Smooth muscle cell (in vitro differentiated cells): ENCODE measurements around the gene ADAM19. TPM values are rescaled to one million over a fixed set of nuclear protein-coding genes. Genes with fewer than 3 reads are reported as not detected.

Source experiments
- DNase-seq: peaks from one replicate; lab custom pipeline; 2025; ENCODE audit not compliant: unreplicated experiment; lab: John Stamatoyannopoulos, UW
- H2AFZ ChIP-seq: fragments of 200-600 bp; sonication (generic); 2 replicates; pipeline ENCODE4 v1.6.0; 2016; ENCODE audit warnings: antibody characterized with exemption, low read depth, mild to moderate bottlenecking
- H3F3A ChIP-seq: fragments of 200-600 bp; sonication (generic); 2 replicates; pipeline ENCODE4 v1.6.0; 2017; ENCODE audit warnings: antibody characterized with exemption, low read depth
- H3K27ac ChIP-seq: fragments of 200-600 bp; sonication (generic); 2 replicates; pipeline ENCODE4 v1.5.1; 2016; ENCODE audit warnings: low read depth, mild to moderate bottlenecking
- H3K27me3 ChIP-seq: fragments of 200-600 bp; sonication (generic); 2 replicates; pipeline ENCODE4 v1.6.1; 2016; ENCODE audit warnings: low read depth, mild to moderate bottlenecking
- H3K36me3 ChIP-seq: fragments of 200-600 bp; sonication (generic); 2 replicates; pipeline ENCODE4 v1.5.1; 2016; ENCODE audit warnings: low read depth
- H3K4me1 ChIP-seq: fragments of 200-600 bp; sonication (generic); 2 replicates; pipeline ENCODE4 v1.5.1; 2016; ENCODE audit warnings: low read depth
- H3K4me2 ChIP-seq: fragments of 200-600 bp; sonication (generic); 2 replicates; pipeline ENCODE4 v1.6.0; 2016; ENCODE audit warnings: mild to moderate bottlenecking
- H3K4me3 ChIP-seq: fragments of 200-600 bp; sonication (generic); 2 replicates; pipeline ENCODE4 v1.5.1; 2016; ENCODE audit warnings: mild to moderate bottlenecking
- H3K79me2 ChIP-seq: fragments of 200-600 bp; sonication (generic); 2 replicates; pipeline ENCODE4 v1.6.0; 2016; ENCODE audit warnings: low read depth, mild to moderate bottlenecking
- H3K9ac ChIP-seq: fragments of 200-600 bp; sonication (generic); 2 replicates; pipeline ENCODE4 v1.6.0; 2016; ENCODE audit warnings: low read depth
- H3K9me3 ChIP-seq: fragments of 200-600 bp; sonication (generic); replicated peaks from 2 replicates; pipeline ENCODE4 v1.5.1; 2016; ENCODE audit warnings: low read depth
- H4K20me1 ChIP-seq: fragments of 200-600 bp; sonication (generic); 2 replicates; pipeline ENCODE4 v1.6.0; 2016; ENCODE audit warnings: low read depth
- WGBS: methylation state at CpG from one replicate; pipeline ENCODE4 v1.1.7; 2016; ENCODE audit warnings: low lambda C conversion rate; 5-methylcytosine and 5-hydroxymethylcytosine counted together
- polyA plus RNA-seq: library from polyadenylated mRNA; unstranded; fragments of >200 nt; fragmentation: Nextera tagmentation; extraction: Ambion mirVana; gene quantifications from 2 replicates; pipeline ENCODE4 v1.2.1, GENCODE V29; 2016
- total RNA-seq: library from RNA; depleted of rRNA; stranded (reverse); fragments of >200 nt; gene quantifications from 2 replicates; pipeline ENCODE4 v1.2.3, GENCODE V29; 2014
- TF ChIP-seq, protein P1 (sequence below): fragments of 200-600 bp; sonication (generic); IDR thresholded peaks from 2 replicates; pipeline ENCODE4 v1.5.1; 2017; ENCODE audit warnings: borderline replicate concordance, mild to moderate bottlenecking, antibody characterized with exemption; ENCODE audit not compliant: insufficient read depth, poor library complexity, severe bottlenecking

The ADAM19 gene
- total and polyA plus RNA-seq, 2 experiments from 2014 or later = 62.2 to 112 TPM

DNA sequence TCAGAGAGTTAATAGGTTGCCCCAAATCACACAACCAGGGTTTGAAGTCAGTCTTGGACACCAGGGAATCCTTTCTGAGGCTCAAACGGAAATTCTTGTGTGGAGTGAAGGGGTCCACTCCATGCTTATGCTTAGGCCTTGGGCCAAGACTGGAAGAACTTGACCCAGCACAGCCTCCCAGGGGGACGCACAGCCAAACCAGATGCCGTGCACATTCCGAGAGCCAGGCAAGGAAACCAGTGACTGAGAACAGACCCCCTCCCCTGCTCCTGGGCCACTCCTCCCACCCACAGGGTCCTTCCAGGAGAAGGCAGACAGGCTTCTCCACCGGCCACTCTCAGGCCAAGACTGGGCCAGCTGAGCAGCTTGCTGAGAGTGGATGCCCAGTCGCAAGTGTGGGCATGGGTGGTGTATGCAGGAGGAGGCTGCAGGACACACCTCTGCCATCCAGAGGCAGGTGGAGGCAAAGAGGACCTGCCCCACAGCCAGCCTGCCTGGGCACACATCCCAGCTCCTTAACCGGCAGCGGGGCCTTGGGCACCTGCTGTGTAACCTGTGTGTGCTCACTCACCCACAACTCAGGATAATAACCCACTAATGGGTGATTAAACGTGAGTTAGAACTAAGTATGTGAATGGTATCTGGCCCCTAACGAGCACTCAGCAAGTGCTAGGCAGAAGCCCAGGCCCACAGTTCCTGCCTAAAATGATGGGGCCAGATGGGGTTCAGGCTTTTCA is 77.5 kb downstream of the ADAM19 start:
- Histone ChIP-seq H3K9me3 (no peaks in the 10 kb centered on the region), H3K27me3 (no peaks in the 10 kb centered on the region), H3K4me2 (no peak overlapping the region), H3K27ac (no peak overlapping the region), H3K9ac (no peak overlapping the region), H3F3A (no peaks in the 10 kb centered on the region), H2AFZ (no peak overlapping the region), H3K36me3 (no peaks in the 10 kb centered on the region), H4K20me1 (peaks cover 42% of the 10 kb centered on the region), H3K4me1 (no peaks in the 10 kb centered on the region), H3K79me2 (no peaks in the 10 kb centered on the region), H3K4me3 (no peak overlapping the region)
- no peak for DNase-seq
- WGBS = 95% methylated on average over 10 of the region's 10 CpGs
- TF ChIP-seq, protein P1, sequence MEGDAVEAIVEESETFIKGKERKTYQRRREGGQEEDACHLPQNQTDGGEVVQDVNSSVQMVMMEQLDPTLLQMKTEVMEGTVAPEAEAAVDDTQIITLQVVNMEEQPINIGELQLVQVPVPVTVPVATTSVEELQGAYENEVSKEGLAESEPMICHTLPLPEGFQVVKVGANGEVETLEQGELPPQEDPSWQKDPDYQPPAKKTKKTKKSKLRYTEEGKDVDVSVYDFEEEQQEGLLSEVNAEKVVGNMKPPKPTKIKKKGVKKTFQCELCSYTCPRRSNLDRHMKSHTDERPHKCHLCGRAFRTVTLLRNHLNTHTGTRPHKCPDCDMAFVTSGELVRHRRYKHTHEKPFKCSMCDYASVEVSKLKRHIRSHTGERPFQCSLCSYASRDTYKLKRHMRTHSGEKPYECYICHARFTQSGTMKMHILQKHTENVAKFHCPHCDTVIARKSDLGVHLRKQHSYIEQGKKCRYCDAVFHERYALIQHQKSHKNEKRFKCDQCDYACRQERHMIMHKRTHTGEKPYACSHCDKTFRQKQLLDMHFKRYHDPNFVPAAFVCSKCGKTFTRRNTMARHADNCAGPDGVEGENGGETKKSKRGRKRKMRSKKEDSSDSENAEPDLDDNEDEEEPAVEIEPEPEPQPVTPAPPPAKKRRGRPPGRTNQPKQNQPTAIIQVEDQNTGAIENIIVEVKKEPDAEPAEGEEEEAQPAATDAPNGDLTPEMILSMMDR = no peak

DNA sequence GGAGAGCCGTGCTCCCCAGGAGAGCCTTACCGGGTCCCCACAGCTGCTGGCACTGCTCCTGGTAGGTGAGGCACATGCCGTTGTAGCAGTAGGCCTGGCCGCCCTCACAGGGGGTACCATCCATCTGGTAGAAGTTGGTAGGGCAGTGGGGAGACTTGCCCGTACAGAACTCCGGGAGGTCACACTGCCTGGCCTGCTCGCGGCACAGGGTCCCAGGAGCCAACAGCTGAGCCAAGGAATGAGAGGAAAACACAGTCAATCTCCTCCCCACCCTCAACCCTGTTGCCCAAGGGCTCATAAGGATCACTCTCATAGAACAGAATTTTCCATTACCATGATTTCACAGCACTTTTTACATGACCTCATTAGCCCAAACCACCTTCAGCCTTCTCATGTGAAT is 78.7 kb downstream of the ADAM19 start:
- peaks cover 31% of the 10 kb centered on the region for H4K20me1 ChIP-seq
- no peak for DNase-seq
- no peaks in the 10 kb centered on the region for H3F3A ChIP-seq
- H3K36me3 ChIP-seq = no peaks in the 10 kb centered on the region
- no peaks in the 10 kb centered on the region for H3K4me1 ChIP-seq
- WGBS = 98% methylated on average over 8 of the region's 8 CpGs
- H3K4me2 ChIP-seq = no peak overlapping the region
- no peak overlapping the region for H3K27ac ChIP-seq
- no peaks in the 10 kb centered on the region for H3K79me2 ChIP-seq
- TF ChIP-seq, protein P1 = no peak
- H2AFZ ChIP-seq = no peak overlapping the region
- H3K9ac ChIP-seq = no peak overlapping the region
- H3K9me3 ChIP-seq = no peaks in the 10 kb centered on the region
- H3K27me3 ChIP-seq = no peaks in the 10 kb centered on the region
- no peak overlapping the region for H3K4me3 ChIP-seq

DNA sequence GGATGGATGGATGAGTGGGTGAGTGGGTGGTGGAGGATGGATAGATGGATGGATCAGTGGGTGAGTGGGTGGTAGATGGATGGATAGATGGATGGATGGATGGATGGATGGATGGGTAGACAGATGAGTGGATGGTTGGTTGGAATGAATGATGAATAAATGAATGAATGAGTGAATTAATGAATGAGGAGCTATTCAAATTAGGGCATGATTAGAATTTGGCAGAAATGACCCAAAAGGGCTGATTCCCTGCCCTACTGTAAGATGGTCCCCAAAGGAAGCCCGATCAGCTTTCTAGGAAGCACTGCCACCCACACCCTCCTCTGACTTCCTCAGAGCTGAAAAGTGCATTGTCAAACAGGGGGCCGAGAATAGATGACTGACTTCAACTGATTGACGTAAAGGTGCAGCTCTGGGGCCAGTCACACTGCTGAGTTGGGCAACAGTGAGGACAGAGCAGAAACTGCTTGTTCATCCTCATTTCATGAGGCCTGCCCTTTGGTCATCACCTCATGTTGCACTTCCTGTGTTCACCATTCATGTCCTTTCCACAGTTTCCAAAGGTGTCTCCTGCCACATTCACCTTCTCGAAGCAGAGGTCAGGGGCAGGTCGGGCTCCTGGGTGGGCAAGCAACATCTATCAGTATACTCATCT is 81.3 kb downstream of the ADAM19 start:
- no peak for DNase-seq
- H3K27me3 ChIP-seq = no peaks in the 10 kb centered on the region
- peaks cover 16% of the 10 kb centered on the region for H4K20me1 ChIP-seq
- H3K79me2 ChIP-seq = no peaks in the 10 kb centered on the region
- no peaks in the 10 kb centered on the region for H3F3A ChIP-seq
- H3K27ac ChIP-seq = no peak overlapping the region
- H3K4me2 ChIP-seq = no peak overlapping the region
- H3K4me3 ChIP-seq = no peak overlapping the region
- H3K4me1 ChIP-seq = no peaks in the 10 kb centered on the region
- 97% methylated on average over 5 of the region's 5 CpGs for WGBS
- no peaks in the 10 kb centered on the region for H3K36me3 ChIP-seq
- H3K9ac ChIP-seq = no peak overlapping the region
- TF ChIP-seq, protein P1 = no peak
- H2AFZ ChIP-seq = no peak overlapping the region
- no peaks in the 10 kb centered on the region for H3K9me3 ChIP-seq
